Transverse colon (tissue), 4 donors: ENCODE data around the gene APC2. TPM values are rescaled to one million over a fixed set of nuclear protein-coding genes. Genes with fewer than 3 reads are reported as not detected.
A peak's percentile ranks its signal among the peaks of the same experiment; 100 is the strongest.

Experiments used
- DNase-seq: peaks from one replicate; pipeline ENCODE4 v3.0.0-alpha.2; 2019
- H3K27ac ChIP-seq, 4 donors: fragments of 200-600 bp; sonication (generic); 2 replicates each; pipeline ENCODE4 v1.5.1; 2016 to 2018; ENCODE audit warnings: inconsistent platforms in 4 of 4
- H3K27me3 ChIP-seq: fragments of 200-600 bp; sonication (generic); 2 replicates; pipeline ENCODE4 v1.5.1; 2017; ENCODE audit warnings: inconsistent platforms
- H3K36me3 ChIP-seq, 4 donors: fragments of 200-600 bp; sonication (generic); 2 replicates each; pipeline ENCODE4 v1.5.1; 2017 to 2019; ENCODE audit warnings: inconsistent platforms in 4 of 4
- H3K4me1 ChIP-seq, 4 donors: fragments of 200-600 bp; sonication (generic); 2 replicates each; pipeline ENCODE4 v1.5.1; 2017 to 2020; ENCODE audit warnings: inconsistent platforms in 4 of 4
- H3K4me3 ChIP-seq, 4 donors: fragments of 200-600 bp; sonication (generic); 1 replicate in 1 of 4; 2 replicates in 3 of 4; pipeline versions ENCODE4 v1.5.1 to v1.6.1; 2017 to 2019; ENCODE audit warnings: inconsistent platforms in 4 of 4
- H3K9me3 ChIP-seq, 2 donors: fragments of 200-600 bp; sonication (generic); 2 replicates each; pipeline ENCODE4 v1.5.1; 2017 to 2019; ENCODE audit warnings: inconsistent platforms in 2 of 2
- EP300 ChIP-seq: sonication (generic); formaldehyde crosslinking; IDR thresholded peaks from one replicate; pipeline ENCODE4 v1.6.1; 2017; ENCODE audit warnings: antibody characterized with exemption, low read depth
- POLR2A ChIP-seq: fragments of 450-650 bp; IDR thresholded peaks from one replicate; pipeline ENCODE4 v1.6.1; 2016; ENCODE audit warnings: antibody characterized with exemption, mild to moderate bottlenecking, moderate library complexity
- POLR2AphosphoS5 ChIP-seq, 3 donors: sonication (generic); formaldehyde crosslinking; IDR thresholded peaks; one replicate each; pipeline ENCODE4 v1.6.1; 2016; ENCODE audit warnings: antibody characterized with exemption in 3 of 3
- WGBS, 2 donors: methylation state at CpG; one replicate each; pipeline ENCODE4 v1.1.5; 2018; ENCODE audit warnings: low coverage in 1 of 2; 5-methylcytosine and 5-hydroxymethylcytosine counted together
- in situ Hi-C, 4 donors: fragments of 200-750 bp; cut with MboI; loops; one replicate each; pipeline versions ENCODE4 v1.15.0 to v1.15.1; 2017; ENCODE audit warnings: low sequenced_read_pairs in 3 of 4, low pct_ligation_motif_present in 1 of 4, low pct_unique_long_range_greater_than_20kb in 1 of 4
- intact Hi-C: fragments of 100-400 bp; cut with DNase I; formaldehyde crosslinking; loops from one replicate; pipeline ENCODE4 v1.15.1; 2023; ENCODE audit warnings: low total_unique reads
- total RNA-seq, 4 donors: library from RNA; depleted of rRNA; stranded (reverse); fragments of >200 nt; gene quantifications; one replicate each; pipeline ENCODE4 v1.1.0, GENCODE V29; 2016
- TF ChIP-seq, protein P1 (sequence below), 5 experiments: fragments of 200-600 bp in 3 of 5; fragments of 450-650 bp in 2 of 5; sonication (generic) in 3 of 5; IDR thresholded peaks; 1 replicate in 2 of 5; 2 replicates in 3 of 5; pipeline ENCODE4 v1.5.1; 2016 to 2017; ENCODE audit warnings: antibody characterized with exemption in 5 of 5, inconsistent platforms in 3 of 5, mild to moderate bottlenecking in 2 of 5, moderate library complexity in 1 of 5

Gene APC2
- total RNA-seq, 4 donors from 2014 or later: under 0.01 to 6.0 (median 0.36) TPM

DNA sequence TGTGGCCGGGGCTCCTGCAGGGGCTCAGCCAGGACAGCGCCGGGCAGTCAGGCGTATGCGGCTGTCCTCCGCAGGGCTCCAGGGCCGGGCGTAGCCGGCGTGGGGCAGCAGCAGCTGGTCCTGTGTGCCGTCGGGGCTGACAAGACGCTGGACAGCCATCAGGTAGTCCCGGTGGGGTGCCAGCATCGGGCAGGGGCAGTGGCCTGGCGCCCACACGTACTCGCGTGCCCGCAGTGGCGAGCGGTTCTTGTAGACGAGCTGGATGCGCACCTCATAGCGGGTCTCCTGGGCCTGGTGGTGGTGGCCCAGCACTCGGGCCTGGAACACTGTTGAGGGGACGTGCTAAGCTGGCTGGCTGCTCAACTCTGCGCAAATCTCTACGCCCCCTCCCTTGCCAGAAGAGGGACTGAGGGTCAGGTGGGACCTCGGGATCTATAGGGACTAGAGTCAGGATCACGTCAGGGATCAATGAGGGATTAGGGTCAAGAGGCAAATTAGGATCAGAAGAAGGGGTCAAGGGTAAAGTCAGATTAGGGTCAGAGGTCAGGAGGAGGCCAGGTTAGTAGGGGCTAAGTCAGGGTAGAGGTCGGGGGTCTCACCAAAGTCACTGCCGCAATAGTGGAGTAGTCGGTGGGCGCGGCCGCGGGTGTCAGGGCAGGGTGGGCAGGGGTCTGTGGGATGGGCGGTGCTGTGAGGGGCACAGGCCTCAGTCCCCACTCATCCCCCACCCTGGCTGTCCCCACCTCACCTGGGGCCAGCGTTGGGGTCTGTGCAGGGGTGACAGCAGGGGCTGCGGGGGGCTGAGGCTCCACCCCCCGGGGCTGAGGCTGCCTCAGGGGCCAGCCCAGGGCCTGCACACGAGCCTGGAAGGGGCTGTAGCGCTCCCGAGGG lies 56.3 kb downstream of the APC2 start:
- Histone ChIP-seq H3K27ac (no peak overlapping the region), H3K4me1 (peaks cover 0 to 17% (median 9%) of the 10 kb centered on the region in 4 donors), H3K36me3 (no peaks in the 10 kb centered on the region), H3K27me3 (peaks cover 55% of the 10 kb centered on the region), H3K4me3 (no peak overlapping the region), H3K9me3 (no peaks in the 10 kb centered on the region)
- in situ Hi-C loops: no loop called here
- 80 to 86% methylated on average over 1 to 45 of the region's 45 CpGs for WGBS, 2 donors
- intact Hi-C loops: no loop called here
- no peak for DNase-seq
- no peak for TF ChIP-seq POLR2AphosphoS5 (IDR thresholded peaks at IDR 0.05)
- no peak for TF ChIP-seq POLR2A
- no peak for TF ChIP-seq EP300
- TF ChIP-seq, protein P1, sequence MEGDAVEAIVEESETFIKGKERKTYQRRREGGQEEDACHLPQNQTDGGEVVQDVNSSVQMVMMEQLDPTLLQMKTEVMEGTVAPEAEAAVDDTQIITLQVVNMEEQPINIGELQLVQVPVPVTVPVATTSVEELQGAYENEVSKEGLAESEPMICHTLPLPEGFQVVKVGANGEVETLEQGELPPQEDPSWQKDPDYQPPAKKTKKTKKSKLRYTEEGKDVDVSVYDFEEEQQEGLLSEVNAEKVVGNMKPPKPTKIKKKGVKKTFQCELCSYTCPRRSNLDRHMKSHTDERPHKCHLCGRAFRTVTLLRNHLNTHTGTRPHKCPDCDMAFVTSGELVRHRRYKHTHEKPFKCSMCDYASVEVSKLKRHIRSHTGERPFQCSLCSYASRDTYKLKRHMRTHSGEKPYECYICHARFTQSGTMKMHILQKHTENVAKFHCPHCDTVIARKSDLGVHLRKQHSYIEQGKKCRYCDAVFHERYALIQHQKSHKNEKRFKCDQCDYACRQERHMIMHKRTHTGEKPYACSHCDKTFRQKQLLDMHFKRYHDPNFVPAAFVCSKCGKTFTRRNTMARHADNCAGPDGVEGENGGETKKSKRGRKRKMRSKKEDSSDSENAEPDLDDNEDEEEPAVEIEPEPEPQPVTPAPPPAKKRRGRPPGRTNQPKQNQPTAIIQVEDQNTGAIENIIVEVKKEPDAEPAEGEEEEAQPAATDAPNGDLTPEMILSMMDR (IDR thresholded peaks at IDR 0.05): no peak

DNA sequence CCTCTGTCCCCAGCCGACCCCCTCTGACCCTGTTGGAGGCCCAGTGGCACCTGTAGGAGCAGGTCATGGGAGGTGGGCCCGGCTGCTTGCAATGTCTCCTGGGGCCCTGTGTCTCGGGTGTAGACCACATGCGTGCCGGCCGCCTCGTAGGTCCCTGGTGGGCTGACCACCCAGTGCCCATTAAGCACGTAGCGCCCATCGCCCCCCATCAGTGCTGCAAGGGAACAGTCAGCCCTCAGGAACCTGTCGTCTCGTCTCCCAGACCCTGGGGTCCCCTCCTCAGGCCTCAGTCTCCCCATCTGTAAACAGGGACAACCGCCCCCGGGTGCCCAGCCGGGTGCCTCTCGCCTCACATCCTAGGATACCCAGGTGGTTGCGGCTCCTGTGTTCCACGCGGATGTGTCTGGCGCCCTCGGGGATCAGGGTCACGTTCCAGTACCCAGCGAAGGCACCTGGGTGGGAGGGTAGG lies 57.3 kb downstream of the APC2 start:
- WGBS, 2 donors: 68% methylated on average over 19 of the region's 23 CpGs; no CpG with 5 or more reads in 1 of the 2 donors
- no peak for DNase-seq
- H3K4me1 ChIP-seq: peaks cover 0 to 20% (median 11%) of the 10 kb centered on the region in 4 donors
- peaks cover 55% of the 10 kb centered on the region for H3K27me3 ChIP-seq
- no peak overlapping the region for H3K4me3 ChIP-seq
- TF ChIP-seq POLR2A (no peak), EP300 (no peak), POLR2AphosphoS5 (IDR thresholded peaks at IDR 0.05) (no peak)
- TF ChIP-seq, protein P1 (IDR thresholded peaks at IDR 0.05): no peak
- no peaks in the 10 kb centered on the region for H3K9me3 ChIP-seq
- H3K27ac ChIP-seq: peak overlapping the region; percentile 63 to 87 (median 80)
- in situ Hi-C loops: no loop called here
- intact Hi-C loops: no loop called here
- H3K36me3 ChIP-seq: no peaks in the 10 kb centered on the region

DNA sequence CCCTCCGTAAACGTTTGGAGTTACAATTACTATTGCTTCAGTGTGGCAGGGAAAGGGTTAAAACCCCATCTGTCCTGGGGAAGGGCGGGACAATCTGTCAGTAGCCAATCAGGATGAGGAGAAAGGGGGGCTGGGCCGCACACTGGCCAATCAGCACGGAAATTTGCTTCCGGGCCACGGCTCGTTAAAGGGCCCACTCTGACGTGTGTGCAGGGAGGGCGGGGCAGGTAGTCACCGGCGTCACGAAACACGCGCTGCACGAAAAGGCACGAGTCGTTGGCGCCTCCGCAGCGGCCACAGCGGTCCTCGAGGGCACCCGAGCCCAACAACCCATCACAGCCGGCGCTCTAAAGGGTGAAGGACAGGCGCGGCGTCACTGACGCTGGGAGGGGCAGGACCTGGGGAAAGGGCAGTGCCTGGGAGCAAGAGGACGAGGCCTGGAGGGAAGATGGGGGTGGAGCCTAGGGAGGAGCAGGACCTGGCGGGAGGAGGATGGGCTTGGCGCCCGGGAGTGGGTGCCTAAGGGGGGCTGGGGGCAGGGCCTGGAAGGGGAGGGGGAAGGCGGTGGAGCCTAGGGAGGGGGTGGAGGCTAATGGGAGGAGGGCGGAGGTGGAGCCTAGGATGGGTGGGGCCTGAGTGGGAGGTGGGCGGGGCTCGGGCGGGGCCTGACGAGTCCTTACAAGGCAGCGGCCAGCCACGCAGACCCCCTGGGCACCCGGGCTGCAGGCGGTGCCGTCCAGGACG lies 58.0 kb downstream of the APC2 start:
- WGBS, 2 donors: 0 to 9% methylated on average over 2 to 40 of the region's 46 CpGs
- Histone ChIP-seq H3K9me3 (no peaks in the 10 kb centered on the region), H3K27me3 (peaks cover 54% of the 10 kb centered on the region), H3K27ac (peak overlapping the region; percentile 63 to 87 (median 80)), H3K36me3 (no peaks in the 10 kb centered on the region), H3K4me1 (peaks cover 0 to 25% (median 14%) of the 10 kb centered on the region in 4 donors), H3K4me3 (peak overlapping the region in 3 of 4 donors; percentile 23 to 39 (median 38))
- in situ Hi-C loops (no loop called here), intact Hi-C loops (no loop called here)
- TF ChIP-seq, protein P1 (IDR thresholded peaks at IDR 0.05): no peak
- TF ChIP-seq EP300: no peak
- TF ChIP-seq POLR2AphosphoS5 (IDR thresholded peaks at IDR 0.05): peak in 1 of 3 donors; percentile 16
- peak; percentile 93 for DNase-seq

DNA sequence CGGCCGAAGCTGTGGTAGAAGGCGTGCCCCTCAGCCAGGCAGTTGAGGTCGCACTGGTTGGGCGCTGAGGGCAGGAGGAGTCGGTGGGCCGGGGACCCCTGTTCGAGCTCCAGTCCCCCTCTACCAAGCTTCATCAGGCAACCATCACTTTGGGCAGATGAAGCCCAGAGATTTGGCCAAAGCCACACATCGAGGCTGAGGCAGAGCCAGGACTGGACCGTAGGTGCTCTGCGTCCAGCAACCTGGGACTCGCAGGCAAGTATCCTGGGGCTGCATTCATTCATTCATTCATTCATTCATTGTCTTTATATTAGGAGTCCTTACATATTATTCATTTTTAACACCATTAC lies 58.6 kb downstream of the APC2 start:
- in situ Hi-C loops (no loop called here), intact Hi-C loops (no loop called here)
- peak overlapping the region in 2 of 4 donors; percentile 23 to 38 for H3K4me3 ChIP-seq
- H3K27me3 ChIP-seq: peaks cover 51% of the 10 kb centered on the region
- no peaks in the 10 kb centered on the region for H3K9me3 ChIP-seq
- peaks cover 4 to 23% (median 13%) of the 10 kb centered on the region in 4 donors for H3K4me1 ChIP-seq
- whole genome bisulfite sequencing, 2 donors: 43 to 100% methylated on average over 1 to 12 of the region's 12 CpGs
- peak overlapping the region; percentile 63 to 87 (median 80) for H3K27ac ChIP-seq
- no peaks in the 10 kb centered on the region for H3K36me3 ChIP-seq
- TF ChIP-seq, protein P1 (IDR thresholded peaks at IDR 0.05): no peak
- TF ChIP-seq POLR2AphosphoS5 (IDR thresholded peaks at IDR 0.05) (no peak), POLR2A (no peak), EP300 (no peak)
- no peak for DNase-seq
